ENCODE data around the gene SAFB2. TPM values are rescaled to one million over a fixed set of nuclear protein-coding genes. Genes with fewer than 3 reads are reported as not detected.

The SAFB2 gene
- total RNA-seq, 1 experiment from 2014 or later: 86.9 TPM

DNA sequence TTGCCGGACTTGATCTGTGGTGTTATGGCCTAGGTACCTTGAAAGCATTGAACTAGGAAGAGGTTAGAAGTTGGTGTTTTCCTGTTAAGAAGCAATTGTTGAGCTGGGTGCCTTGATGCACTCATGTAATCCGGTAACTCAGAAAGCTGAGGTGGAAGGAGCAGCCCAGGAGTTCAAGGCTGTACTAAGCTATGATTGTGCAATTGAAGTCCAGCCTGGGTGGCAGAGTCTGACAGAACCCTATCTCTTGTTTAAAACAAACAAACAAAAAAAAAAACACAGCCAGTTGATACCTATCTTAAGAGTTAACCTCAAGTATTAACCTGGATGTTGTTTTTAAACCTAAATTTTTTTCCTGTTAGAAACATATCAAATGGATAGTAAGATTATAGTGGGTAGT is 19.6 kb upstream of the SAFB2 start:
- TF ChIP-seq CEBPB (IDR thresholded peaks at IDR 0.05; ENCODE audit: low read depth): no peak
- no peak for TF ChIP-seq FOSL1 (IDR thresholded peaks at IDR 0.05; ENCODE audit: low read depth)
- TF ChIP-seq, protein P1, sequence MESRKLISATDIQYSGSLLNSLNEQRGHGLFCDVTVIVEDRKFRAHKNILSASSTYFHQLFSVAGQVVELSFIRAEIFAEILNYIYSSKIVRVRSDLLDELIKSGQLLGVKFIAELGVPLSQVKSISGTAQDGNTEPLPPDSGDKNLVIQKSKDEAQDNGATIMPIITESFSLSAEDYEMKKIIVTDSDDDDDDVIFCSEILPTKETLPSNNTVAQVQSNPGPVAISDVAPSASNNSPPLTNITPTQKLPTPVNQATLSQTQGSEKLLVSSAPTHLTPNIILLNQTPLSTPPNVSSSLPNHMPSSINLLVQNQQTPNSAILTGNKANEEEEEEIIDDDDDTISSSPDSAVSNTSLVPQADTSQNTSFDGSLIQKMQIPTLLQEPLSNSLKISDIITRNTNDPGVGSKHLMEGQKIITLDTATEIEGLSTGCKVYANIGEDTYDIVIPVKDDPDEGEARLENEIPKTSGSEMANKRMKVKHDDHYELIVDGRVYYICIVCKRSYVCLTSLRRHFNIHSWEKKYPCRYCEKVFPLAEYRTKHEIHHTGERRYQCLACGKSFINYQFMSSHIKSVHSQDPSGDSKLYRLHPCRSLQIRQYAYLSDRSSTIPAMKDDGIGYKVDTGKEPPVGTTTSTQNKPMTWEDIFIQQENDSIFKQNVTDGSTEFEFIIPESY (IDR thresholded peaks at IDR 0.05; ENCODE audit: extremely low read depth, insufficient replicate concordance, low read length): no peak
- no peak for TF ChIP-seq EZH2phosphoT487 (IDR thresholded peaks at IDR 0.05; ENCODE audit: borderline replicate concordance)
- TF ChIP-seq JUND (IDR thresholded peaks at IDR 0.05): no peak
- no peak for TF ChIP-seq ZNF274 (IDR thresholded peaks at IDR 0.05; ENCODE audit: low read depth, low read length)
- no peak for TF ChIP-seq YY1 (IDR thresholded peaks at IDR 0.05; ENCODE audit: extremely low read depth, insufficient replicate concordance, low read depth, low read length)
- TF ChIP-seq ELF1 (IDR thresholded peaks at IDR 0.05; ENCODE audit: borderline replicate concordance, low read depth): no peak
- TF ChIP-seq SP1 (IDR thresholded peaks at IDR 0.05; ENCODE audit: low read depth): no peak
- no peak for TF ChIP-seq ZFX (IDR thresholded peaks at IDR 0.05)
- no peak for TF ChIP-seq POLR2A (IDR thresholded peaks at IDR 0.05; ENCODE audit: borderline replicate concordance, extremely low read depth, insufficient read depth, insufficient read length)
- no peak for TF ChIP-seq CBX3 (IDR thresholded peaks at IDR 0.05; ENCODE audit: low read depth)
- TF ChIP-seq TCF7L2 (IDR thresholded peaks at IDR 0.05; ENCODE audit: borderline replicate concordance, extremely low read depth, insufficient read depth, insufficient read length): no peak
- TF ChIP-seq EZH2 (IDR thresholded peaks at IDR 0.05): no peak
- TF ChIP-seq POLR2AphosphoS5 (IDR thresholded peaks at IDR 0.05; ENCODE audit: low read depth, low read length): no peak
- TF ChIP-seq EGR1 (IDR thresholded peaks at IDR 0.05; ENCODE audit: low read depth): no peak
- TF ChIP-seq ATF3 (IDR thresholded peaks at IDR 0.05): no peak
- TF ChIP-seq RAD21 (IDR thresholded peaks at IDR 0.05; ENCODE audit: low read depth): no peak
- no peak for TF ChIP-seq SIN3A (IDR thresholded peaks at IDR 0.05; ENCODE audit: low read depth)
- no peaks in the 10 kb centered on the region for H3K9me3 ChIP-seq (ENCODE audit: control insufficient read depth in 1 of 2, insufficient read depth in 1 of 2, low read depth in 1 of 2, low read length in 2 of 2)
- H3K36me3 ChIP-seq (ENCODE audit: control insufficient read depth in 1 of 2, insufficient read depth in 2 of 2, low read length in 2 of 2): peaks cover 37 to 54% of the 10 kb centered on the region in 2 experiments; a peak in 3 of 4 replicates
- ATAC-seq (no peak), DNase-seq (ENCODE audit: low read depth, low spot score) (no peak)
- H3K79me2 ChIP-seq (ENCODE audit: insufficient read depth, low read length): peaks cover 100% of the 10 kb centered on the region
- no peak overlapping the region for H2AFZ ChIP-seq (ENCODE audit: low read depth, low read length, poor library complexity, severe bottlenecking)
- H3K4me2 ChIP-seq (ENCODE audit: low read length): no peak overlapping the region
- H3K27ac ChIP-seq (ENCODE audit: low read depth, low read length): no peak overlapping the region
- no peaks in the 10 kb centered on the region for H3K4me1 ChIP-seq (ENCODE audit: control insufficient read depth in 1 of 2, insufficient read depth in 2 of 2, low read length in 2 of 2)
- ChIA-PET CTCF (no interaction called here), POLR2A (no interaction called here), RAD21 (ENCODE audit: low non-redundant PET in 1 of 2, low total read pairs in 2 of 2, uncharacterized antibody in 2 of 2, unreplicated experiment in 2 of 2) (no interaction called here)
- intact Hi-C loops (cut with micrococcal nuclease): no loop called here
- no TSS peak for BruUV-seq (replicated peaks)
- no peak overlapping the region for H3K4me3 ChIP-seq (replicated peaks in 1 of 2; ENCODE audit: low read depth in 1 of 2, low read length in 2 of 2)
- H3K9me2 ChIP-seq (ENCODE audit: insufficient read depth): no peaks in the 10 kb centered on the region
- peaks cover 33% of the 10 kb centered on the region; the same call in 1 of the 2 replicates for H4K20me1 ChIP-seq (ENCODE audit: insufficient read depth)
- no peaks in the 10 kb centered on the region for H3K27me3 ChIP-seq (ENCODE audit: insufficient read depth, low read length)
- no peak overlapping the region for H3K9ac ChIP-seq (ENCODE audit: low read length)
